Ectodermal cell (in vitro differentiated cells): ENCODE data around the gene LYAR.

ENCODE experiments used
- H3K27ac ChIP-seq: 2 replicates; pipeline ENCODE4 v1.7.0; 2013; ENCODE audit warnings: mild to moderate bottlenecking, low read depth, low read length; ENCODE audit not compliant: insufficient read depth, poor library complexity, severe bottlenecking
- H3K27me3 ChIP-seq: 2 replicates; pipeline ENCODE4 v1.7.0; 2013; ENCODE audit warnings: mild to moderate bottlenecking, low read length; ENCODE audit not compliant: insufficient read depth, control insufficient read depth, poor library complexity, severe bottlenecking
- H3K36me3 ChIP-seq: one replicate; pipeline ENCODE4 v1.7.0; 2013; ENCODE audit warnings: low read length; ENCODE audit not compliant: control insufficient read depth, insufficient read depth
- H3K4me1 ChIP-seq: one replicate; pipeline ENCODE4 v1.7.0; 2013; ENCODE audit warnings: low read length; ENCODE audit not compliant: control insufficient read depth, insufficient read depth
- H3K4me3 ChIP-seq: 2 replicates; pipeline ENCODE4 v1.7.0; 2013; ENCODE audit warnings: low read depth, low read length, control low read depth; ENCODE audit not compliant: insufficient read depth
- H3K9me3 ChIP-seq: 2 replicates; pipeline ENCODE4 v1.7.0; 2013; ENCODE audit warnings: mild to moderate bottlenecking, low read length, moderate library complexity; ENCODE audit not compliant: control insufficient read depth
- WGBS, 2 experiments: methylation state at CpG; one replicate each; pipeline ENCODE4 v1.1.7; 2013; ENCODE audit warnings: missing lambda C conversion rate in 2 of 2; 5-methylcytosine and 5-hydroxymethylcytosine counted together

Gene LYAR

GRCh38 chr4:4225915-4226605 is 63.9 kb downstream of the LYAR start:
- no peaks in the 10 kb centered on the region for H3K4me1 ChIP-seq
- H3K27ac ChIP-seq: no peak overlapping the region
- H3K27me3 ChIP-seq: peaks cover 90% of the 10 kb centered on the region
- 22 to 24% methylated on average over 41 of the region's 41 CpGs for WGBS, 2 experiments
- H3K9me3 ChIP-seq: no peaks in the 10 kb centered on the region
- H3K4me3 ChIP-seq: no peak overlapping the region
- H3K36me3 ChIP-seq: no peaks in the 10 kb centered on the region
